GM15510 (cell line): Measurements from ENCODE around the gene GABRB2.

ENCODE experiments used
- POLR2A ChIP-seq: IDR thresholded peaks from 3 replicates; pipeline ENCODE4 v1.6.1; 2011; ENCODE audit warnings: borderline replicate concordance; ENCODE audit not compliant: insufficient read length; ENCODE audit errors: extremely low read depth

GABRB2 gene

DNA sequence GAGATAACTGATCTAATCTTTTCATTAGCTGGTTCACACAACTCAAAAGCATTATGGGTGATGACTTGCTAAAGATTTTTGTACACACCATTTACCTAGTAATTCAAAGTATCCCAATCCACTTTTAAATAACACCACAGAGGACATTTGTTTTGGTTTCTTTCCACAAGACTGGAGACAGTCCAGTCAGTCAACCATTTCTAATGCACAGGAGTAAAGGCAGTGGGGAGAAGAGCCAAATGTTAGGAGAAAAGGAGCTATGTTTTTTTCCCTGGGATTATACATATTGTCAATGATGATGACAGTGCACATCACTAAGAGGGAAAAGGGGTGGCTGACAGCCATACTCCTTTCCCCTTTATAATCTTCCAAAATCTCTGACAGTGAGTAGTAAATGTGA, 240.9 kb downstream of the GABRB2 start:
- TF ChIP-seq POLR2A: no peak

DNA sequence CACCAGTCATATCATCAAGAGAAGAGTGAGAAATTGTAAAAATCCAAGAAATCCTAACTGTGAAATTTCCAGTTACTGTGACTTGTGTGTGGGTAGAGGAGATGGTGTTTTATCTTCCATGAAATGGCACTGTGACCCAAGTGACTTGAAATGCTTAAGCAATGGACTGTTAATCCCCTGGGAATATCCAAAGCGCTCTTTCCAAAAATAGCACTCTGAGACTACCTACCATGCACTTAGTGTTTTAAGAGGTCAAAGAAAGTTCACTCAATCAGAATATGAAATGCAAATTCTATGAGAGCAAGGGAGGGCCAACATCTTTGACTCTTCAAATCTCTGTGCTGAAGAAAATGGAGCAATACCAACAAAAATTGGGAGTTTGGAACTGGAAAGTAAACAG, 244.0 kb downstream of the GABRB2 start:
- no peak for TF ChIP-seq POLR2A

- no peak for TF ChIP-seq POLR2A
Observed at GRCh38 chr5:161301586-161301985, 244.9 kb downstream of the GABRB2 start.

- TF ChIP-seq POLR2A: no peak
Observed at GRCh38 chr5:161299053-161299452, 247.5 kb downstream of the GABRB2 start.

DNA sequence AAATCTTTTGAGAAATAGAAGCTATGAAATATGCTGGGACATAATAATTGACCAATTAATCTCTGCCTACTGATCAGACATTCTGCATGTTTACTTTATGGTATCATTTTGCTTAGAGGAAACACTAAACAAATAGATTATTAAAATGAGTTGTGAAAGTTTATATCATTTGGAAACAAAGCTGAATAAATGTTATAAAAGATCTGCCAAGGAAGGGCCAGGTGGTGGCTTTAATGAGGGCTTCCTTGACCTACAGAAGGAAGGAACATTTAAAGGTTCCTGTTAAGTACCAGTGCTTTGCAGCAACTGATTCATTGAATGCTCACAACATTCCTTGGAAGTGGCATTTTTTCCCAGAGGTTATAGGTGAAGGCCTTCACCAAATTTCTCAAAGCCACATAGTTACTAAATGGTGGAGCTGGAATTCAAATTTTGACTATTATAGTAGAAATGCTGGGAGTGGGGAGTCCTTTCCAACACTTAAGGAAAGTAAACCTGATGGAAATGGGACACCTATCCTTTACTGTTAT, 250.7 kb downstream of the GABRB2 start:
- TF ChIP-seq POLR2A: no peak

- TF ChIP-seq POLR2A: no peak
Observed at GRCh38 chr5:161288071-161288470, 258.5 kb downstream of the GABRB2 start.

DNA sequence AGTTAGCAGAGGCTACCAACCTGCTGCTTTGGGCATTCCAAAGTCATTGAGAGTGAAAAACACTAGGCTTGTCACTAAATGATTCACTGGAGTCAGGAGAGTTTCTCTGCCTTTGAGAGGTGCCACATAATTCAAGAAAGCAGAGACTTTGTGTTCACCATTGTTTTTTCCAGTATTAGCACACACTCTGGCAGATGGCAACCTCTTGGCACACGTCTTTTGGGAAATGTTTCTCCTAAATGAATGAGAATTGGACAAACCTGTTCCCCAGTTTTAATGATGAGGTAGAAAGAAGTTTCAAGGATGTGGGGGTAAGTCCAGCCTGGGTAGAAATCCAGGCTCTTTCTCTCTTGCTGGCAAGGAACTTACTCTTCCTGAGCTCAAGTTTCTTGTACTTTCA, 259.1 kb downstream of the GABRB2 start:
- TF ChIP-seq POLR2A: no peak

DNA sequence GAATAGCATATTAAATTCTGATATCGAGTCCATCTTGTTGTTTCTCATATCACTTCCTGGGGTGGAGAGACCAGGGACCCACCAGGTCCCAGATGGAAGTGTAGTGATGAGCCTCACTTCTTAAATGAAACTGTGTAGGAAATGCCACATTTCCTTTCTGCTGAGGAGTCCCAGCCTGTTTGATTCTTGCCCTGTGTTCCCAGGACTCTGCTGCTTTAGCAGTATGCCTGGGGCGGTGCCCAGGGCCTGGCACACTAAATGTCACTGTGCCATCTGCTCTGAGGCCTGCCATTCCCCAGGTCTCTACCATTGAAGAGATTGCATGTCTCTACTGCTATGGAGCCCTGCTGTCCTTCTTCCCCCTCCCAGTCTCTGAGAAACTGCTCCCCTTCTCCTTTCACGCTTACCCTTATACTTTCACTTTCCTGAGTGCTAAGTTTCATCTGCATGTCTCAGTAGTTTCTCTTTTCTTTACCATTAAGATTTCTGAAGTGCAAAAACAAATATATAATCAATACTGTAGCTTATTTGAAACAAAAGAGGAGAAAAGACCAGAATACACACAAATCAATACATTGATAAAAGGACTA, 260.4 kb downstream of the GABRB2 start:
- no peak for TF ChIP-seq POLR2A

GRCh38 chr5:161284445-161284844, 262.1 kb downstream of the GABRB2 start:
- TF ChIP-seq POLR2A: no peak

- TF ChIP-seq POLR2A: no peak
Observed at GRCh38 chr5:161283296-161283695, 263.2 kb downstream of the GABRB2 start.

DNA sequence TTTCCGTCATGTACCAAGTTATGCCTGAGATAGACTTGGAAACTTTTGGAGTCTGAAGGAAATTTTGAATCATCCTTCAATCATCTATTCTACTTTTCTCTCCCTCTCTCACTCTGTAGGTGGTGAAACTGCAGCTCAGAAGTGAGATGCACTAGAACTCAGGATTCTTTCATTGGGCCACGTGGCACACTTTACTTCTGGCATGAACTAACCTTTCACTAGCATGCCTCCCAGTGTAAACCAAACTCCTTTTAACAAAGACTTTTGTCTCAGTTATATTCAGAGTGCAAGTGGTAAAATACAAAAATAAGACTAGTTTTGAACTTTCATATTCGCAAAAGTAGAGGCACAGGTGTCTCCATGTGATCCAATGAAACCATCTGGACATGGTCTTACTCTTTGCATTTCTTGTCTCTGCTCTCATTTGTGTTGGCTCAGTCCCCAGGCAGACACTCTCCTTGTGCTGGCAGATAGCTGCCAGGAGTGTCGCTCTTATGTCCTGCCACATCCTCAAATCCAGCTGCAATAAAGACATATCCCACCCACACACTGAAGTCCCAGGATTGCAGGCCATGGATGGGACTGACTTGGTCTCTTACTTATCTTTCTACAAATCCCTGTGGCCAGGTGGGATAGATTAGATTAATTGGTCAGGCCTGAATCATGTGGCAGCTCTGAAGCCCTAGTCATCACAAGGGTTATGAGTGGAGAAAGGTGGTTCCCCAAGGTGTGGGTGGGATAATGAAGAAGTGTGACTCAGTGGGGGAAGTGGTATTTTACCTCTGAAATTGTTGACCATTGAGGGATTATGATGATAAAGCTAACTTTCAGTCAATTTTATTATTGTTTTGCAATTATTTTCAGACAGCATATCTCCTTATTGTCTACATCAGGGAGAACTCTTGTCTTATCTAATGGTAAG, 267.5 kb downstream of the GABRB2 start:
- TF ChIP-seq POLR2A: no peak

DNA sequence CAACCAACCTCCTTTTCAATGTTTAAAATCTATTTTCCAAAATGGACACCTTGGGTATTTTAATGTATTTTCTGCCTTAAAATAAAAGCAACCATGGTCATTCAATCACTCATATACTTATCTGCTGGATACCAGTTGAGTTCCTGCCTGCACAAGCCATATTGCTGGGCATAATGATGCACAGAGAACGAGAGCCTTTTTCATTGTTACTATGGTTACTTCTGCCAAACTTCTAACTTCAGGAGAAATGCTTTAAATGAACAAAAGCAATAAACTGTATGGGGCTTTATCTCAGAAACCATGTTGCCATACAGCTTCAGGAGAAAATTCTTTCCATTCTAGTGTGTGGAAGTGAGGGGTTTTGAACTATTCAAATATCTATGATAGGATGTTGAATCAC, 269.5 kb downstream of the GABRB2 start:
- TF ChIP-seq POLR2A: no peak

GRCh38 chr5:161274951-161275350, 271.6 kb downstream of the GABRB2 start:
- TF ChIP-seq POLR2A: no peak

GRCh38 chr5:161273410-161273809, 273.1 kb downstream of the GABRB2 start:
- no peak for TF ChIP-seq POLR2A

DNA sequence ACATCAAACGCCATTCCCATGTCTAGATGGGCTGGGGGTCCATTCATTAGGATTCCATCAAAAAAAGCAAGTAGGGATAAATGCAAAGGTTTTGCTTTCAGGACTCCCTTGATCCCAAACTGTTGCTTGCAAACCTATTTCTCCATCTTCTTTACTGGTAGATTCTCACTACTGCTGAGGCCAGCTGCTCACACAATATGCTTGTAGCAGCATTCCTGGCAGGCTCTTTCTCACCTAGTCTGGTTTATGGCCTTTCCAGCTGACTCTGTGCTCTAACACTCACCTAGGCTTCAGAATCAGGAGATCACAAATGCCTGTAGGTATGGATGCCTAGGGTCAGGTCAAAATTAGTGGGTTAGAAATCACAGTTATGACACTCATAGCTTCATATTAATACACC, 274.7 kb downstream of the GABRB2 start:
- no peak for TF ChIP-seq POLR2A

GRCh38 chr5:161269125-161269524, 277.4 kb downstream of the GABRB2 start:
- TF ChIP-seq POLR2A: no peak

DNA sequence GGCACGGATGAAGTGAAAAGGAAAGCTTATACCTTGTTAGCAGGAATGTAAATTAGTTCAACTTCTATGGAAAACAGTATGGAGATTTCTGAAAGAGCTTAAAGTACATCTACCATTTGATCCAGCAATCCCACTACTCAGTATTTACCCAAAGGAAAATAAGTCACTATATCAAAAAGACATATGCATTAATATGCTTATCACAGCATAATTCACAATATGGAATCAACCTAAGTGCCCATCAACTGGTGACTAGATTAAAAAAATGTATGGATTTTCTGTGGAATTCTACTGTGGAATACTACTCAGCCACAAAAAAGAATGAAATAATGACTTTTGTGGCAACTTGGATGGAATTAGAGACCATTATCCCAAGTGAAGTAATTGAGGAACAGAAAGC, 279.6 kb downstream of the GABRB2 start:
- no peak for TF ChIP-seq POLR2A

DNA sequence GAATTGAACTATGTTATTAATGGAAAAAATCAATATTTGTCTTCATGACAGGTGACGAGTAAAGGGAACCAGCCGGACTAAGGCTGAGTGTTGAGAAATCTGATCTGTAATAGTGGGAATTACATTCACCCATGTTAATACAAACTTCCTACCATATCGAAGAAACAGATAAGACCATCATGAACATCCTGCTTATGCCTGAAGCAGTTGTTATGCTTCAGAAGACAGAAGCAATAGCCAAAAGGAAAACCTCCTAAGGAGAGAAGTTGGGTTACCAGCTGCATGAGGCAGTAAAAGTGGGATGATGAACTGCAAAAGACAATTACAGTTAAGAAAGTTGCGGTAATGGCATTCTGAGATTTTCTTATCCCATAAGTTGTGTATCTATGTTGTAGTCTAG, 281.5 kb downstream of the GABRB2 start:
- no peak for TF ChIP-seq POLR2A
